ENCODE results near the gene SSBP3.

Gene SSBP3

DNA sequence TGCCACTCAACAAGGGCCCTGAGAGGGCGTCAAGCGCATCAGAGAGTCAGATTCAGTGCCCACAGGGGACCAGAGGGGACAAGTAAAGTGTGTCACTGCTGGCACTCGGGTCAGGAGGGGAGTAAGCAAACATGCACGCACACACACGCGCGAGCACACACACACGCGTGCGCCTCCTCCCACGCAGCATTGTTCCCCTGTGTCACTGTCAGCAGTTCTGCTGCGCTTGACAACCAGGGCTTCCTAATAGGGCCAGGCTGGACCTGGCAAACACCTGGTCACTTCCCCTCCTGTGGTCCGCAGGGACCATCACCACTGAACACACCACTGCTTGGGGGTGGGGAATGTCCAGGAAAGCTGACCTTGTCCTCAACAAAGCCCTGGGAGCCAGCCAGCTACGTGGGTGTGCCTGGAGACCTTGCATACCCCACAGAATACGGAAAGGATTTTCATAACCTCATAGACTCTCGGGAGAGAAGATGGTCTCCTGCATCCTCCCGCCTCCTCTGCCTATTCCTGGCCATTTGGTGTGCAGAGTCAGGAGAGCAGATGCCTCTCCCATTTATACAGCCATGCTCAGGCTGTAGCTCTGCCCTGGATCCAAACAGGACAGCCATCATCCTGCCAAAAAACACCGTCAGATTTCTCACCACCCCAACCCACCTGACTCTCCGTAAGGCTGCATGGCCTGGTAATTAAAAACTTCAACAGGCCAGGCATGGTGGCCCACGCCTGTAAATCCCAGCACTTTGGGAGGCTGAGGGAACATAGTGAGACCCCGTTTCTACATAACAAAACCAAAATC is 73.2 kb downstream of the SSBP3 start:
- no peak for TF ChIP-seq SIN3A (IDR thresholded peaks at IDR 0.05; ENCODE audit: borderline replicate concordance, insufficient read depth, low read length)
- no peak for TF ChIP-seq FOXP2 (optimal IDR thresholded peaks at IDR 0.05; ENCODE audit: borderline replicate concordance, extremely low read depth, extremely low read length, insufficient read depth)
- no peak for TF ChIP-seq TAF1 (IDR thresholded peaks at IDR 0.05; ENCODE audit: borderline replicate concordance, insufficient read depth, low read length)
- TF ChIP-seq, protein P1, sequence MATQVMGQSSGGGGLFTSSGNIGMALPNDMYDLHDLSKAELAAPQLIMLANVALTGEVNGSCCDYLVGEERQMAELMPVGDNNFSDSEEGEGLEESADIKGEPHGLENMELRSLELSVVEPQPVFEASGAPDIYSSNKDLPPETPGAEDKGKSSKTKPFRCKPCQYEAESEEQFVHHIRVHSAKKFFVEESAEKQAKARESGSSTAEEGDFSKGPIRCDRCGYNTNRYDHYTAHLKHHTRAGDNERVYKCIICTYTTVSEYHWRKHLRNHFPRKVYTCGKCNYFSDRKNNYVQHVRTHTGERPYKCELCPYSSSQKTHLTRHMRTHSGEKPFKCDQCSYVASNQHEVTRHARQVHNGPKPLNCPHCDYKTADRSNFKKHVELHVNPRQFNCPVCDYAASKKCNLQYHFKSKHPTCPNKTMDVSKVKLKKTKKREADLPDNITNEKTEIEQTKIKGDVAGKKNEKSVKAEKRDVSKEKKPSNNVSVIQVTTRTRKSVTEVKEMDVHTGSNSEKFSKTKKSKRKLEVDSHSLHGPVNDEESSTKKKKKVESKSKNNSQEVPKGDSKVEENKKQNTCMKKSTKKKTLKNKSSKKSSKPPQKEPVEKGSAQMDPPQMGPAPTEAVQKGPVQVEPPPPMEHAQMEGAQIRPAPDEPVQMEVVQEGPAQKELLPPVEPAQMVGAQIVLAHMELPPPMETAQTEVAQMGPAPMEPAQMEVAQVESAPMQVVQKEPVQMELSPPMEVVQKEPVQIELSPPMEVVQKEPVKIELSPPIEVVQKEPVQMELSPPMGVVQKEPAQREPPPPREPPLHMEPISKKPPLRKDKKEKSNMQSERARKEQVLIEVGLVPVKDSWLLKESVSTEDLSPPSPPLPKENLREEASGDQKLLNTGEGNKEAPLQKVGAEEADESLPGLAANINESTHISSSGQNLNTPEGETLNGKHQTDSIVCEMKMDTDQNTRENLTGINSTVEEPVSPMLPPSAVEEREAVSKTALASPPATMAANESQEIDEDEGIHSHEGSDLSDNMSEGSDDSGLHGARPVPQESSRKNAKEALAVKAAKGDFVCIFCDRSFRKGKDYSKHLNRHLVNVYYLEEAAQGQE (IDR thresholded peaks at IDR 0.05; ENCODE audit: insufficient read depth in 1 of 2, low read depth in 2 of 2, low read length in 2 of 2), result no peak
- no peak for TF ChIP-seq POLR2AphosphoS5 (IDR thresholded peaks at IDR 0.05; ENCODE audit: low read depth, low read length)

DNA sequence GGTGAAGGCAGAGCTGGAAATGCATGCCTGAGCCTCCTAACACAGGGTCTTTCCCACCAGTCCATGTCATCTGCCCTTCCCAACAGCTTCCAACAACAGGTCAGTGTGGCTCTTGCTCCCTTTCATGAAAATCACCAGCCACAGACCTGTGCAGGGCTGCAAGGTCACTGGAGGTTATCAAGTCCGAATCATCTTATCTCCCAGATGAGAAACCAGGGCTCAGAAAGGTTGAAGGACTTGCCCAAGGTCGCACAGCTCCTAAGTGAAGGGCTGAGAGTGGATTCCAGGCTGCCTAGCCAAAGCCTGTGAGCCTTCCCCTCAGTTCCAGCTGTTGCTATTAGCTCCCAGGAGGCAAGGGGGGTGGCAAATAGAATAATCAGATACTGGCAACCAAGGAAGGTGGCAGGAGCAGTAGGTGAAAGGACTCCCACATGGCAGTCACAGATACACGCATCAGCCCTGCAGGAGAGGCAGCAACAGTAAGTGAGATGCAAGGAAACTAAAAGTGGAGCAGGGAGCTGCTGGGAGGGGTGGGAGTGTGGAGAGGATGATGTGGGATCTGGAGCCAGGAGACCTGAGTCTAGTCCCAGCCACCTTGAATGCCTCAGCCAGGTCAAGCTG is 74.2 kb downstream of the SSBP3 start:
- TF ChIP-seq, protein P1 (IDR thresholded peaks at IDR 0.05; ENCODE audit: insufficient read depth in 1 of 2, low read depth in 2 of 2, low read length in 2 of 2), result no peak
- TF ChIP-seq TAF1 (IDR thresholded peaks at IDR 0.05; ENCODE audit: borderline replicate concordance, insufficient read depth, low read length), result no peak
- no peak for TF ChIP-seq FOXP2 (optimal IDR thresholded peaks at IDR 0.05; ENCODE audit: borderline replicate concordance, extremely low read depth, extremely low read length, insufficient read depth)
- TF ChIP-seq POLR2AphosphoS5 (IDR thresholded peaks at IDR 0.05; ENCODE audit: low read depth, low read length), result no peak
- no peak for TF ChIP-seq SIN3A (IDR thresholded peaks at IDR 0.05; ENCODE audit: borderline replicate concordance, insufficient read depth, low read length)

DNA sequence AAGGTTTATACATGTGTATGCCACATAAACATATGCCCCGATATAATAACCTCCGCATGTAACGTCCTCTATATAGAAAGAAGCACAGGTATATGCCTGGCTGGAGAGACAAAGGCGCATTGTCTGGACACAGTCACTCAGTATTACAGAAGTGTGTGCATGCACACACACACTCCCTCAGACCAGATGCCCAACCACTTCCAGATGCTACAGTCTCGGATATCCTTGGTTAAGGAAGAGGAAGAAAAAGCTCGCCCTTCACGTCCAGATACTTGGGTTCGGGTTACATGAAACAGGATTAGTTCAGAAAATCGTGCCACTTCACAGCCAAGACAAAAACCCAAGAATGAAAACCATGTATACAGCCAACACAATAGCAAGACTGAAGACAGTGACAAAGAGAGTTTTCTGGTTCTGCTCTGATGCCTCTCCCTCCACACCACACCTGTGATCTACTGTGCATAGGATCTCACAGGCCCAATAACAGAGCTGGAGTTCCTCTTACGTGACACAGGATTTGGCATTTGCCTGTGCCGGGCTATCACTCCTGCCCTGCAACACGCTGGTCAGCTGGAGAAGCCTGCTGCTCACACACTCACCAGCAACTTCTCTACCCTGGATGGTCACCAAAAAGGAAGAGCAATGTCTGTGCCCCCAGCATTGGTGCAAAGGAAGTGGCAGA is 75.0 kb downstream of the SSBP3 start:
- no peak for TF ChIP-seq POLR2AphosphoS5 (IDR thresholded peaks at IDR 0.05; ENCODE audit: low read depth, low read length)
- no peak for TF ChIP-seq TAF1 (IDR thresholded peaks at IDR 0.05; ENCODE audit: borderline replicate concordance, insufficient read depth, low read length)
- TF ChIP-seq SIN3A (IDR thresholded peaks at IDR 0.05; ENCODE audit: borderline replicate concordance, insufficient read depth, low read length), result no peak
- TF ChIP-seq, protein P1 (IDR thresholded peaks at IDR 0.05; ENCODE audit: insufficient read depth in 1 of 2, low read depth in 2 of 2, low read length in 2 of 2), result no peak
- no peak for TF ChIP-seq FOXP2 (optimal IDR thresholded peaks at IDR 0.05; ENCODE audit: borderline replicate concordance, extremely low read depth, extremely low read length, insufficient read depth)

DNA sequence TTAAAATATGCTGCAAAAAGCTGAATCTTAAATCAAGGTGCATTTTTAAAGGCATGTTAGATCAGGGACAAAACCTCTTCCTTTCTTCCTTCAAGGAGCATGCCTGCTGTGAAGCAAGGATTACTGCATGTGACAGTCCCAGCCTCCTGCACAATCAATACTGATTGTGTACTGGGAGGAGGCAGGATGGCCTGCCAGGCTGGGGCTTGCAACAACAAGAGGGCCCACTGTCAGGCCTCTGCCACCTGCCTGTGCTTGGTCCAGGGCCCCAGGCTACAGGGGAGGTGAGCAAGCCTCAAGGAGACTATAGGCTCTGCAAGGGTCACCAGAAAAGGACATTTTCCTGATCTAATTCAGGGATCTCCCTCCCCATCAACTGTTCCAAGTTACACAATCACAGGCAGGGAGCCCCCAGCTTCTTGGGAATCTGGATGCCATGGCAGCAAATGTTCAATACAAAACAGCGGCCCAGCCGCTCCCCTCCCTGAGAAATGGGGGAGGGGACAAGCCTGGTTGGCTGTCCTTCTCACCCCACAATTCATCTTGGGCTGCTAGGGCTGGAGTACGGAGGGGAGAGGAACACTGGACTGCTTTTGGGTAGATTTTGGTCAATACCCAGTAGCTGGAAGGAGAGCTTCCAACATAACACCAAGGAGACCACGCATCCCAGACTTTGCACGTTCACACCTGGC is 76.7 kb downstream of the SSBP3 start:
- TF ChIP-seq POLR2AphosphoS5 (IDR thresholded peaks at IDR 0.05; ENCODE audit: low read depth, low read length) (no peak), SIN3A (IDR thresholded peaks at IDR 0.05; ENCODE audit: borderline replicate concordance, insufficient read depth, low read length) (no peak), FOXP2 (optimal IDR thresholded peaks at IDR 0.05; ENCODE audit: borderline replicate concordance, extremely low read depth, extremely low read length, insufficient read depth) (no peak), TAF1 (IDR thresholded peaks at IDR 0.05; ENCODE audit: borderline replicate concordance, insufficient read depth, low read length) (no peak)
- TF ChIP-seq, protein P1 (IDR thresholded peaks at IDR 0.05; ENCODE audit: insufficient read depth in 1 of 2, low read depth in 2 of 2, low read length in 2 of 2), result no peak

All from PFSK-1 (cell line).